ENCODE data around the gene PIK3CA.

DNA sequence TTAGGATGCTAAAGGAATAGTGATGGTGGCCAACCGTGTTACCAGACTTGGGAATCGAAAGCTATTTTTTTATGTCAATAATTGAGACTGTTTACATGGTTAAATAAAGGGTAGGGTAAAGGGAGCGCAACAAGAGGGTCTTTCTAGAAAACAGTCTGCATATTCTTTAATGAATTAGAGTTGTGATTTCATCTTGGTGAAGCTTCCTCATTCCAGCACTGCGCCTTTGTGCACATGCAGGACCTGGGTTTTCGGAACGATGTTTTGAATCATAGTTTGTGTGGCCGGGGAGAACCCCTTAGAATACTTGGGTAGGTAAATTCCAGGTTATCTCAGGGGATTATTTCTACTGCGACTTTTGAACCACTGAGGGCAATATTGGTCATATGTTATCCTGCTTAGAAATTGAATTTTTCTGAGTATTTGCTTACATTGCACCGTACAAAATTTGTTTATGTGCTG lies 1.3 kb downstream of the PIK3CA start:
- TF ChIP-seq, protein P1, sequence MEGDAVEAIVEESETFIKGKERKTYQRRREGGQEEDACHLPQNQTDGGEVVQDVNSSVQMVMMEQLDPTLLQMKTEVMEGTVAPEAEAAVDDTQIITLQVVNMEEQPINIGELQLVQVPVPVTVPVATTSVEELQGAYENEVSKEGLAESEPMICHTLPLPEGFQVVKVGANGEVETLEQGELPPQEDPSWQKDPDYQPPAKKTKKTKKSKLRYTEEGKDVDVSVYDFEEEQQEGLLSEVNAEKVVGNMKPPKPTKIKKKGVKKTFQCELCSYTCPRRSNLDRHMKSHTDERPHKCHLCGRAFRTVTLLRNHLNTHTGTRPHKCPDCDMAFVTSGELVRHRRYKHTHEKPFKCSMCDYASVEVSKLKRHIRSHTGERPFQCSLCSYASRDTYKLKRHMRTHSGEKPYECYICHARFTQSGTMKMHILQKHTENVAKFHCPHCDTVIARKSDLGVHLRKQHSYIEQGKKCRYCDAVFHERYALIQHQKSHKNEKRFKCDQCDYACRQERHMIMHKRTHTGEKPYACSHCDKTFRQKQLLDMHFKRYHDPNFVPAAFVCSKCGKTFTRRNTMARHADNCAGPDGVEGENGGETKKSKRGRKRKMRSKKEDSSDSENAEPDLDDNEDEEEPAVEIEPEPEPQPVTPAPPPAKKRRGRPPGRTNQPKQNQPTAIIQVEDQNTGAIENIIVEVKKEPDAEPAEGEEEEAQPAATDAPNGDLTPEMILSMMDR (IDR thresholded peaks at IDR 0.05) = no peak
- TF ChIP-seq POLR2A (IDR thresholded peaks at IDR 0.05) = no peak

All from testis (tissue), 2 donors.